ENCODE measurements around the gene METTL27.

- TF ChIP-seq, protein P1, sequence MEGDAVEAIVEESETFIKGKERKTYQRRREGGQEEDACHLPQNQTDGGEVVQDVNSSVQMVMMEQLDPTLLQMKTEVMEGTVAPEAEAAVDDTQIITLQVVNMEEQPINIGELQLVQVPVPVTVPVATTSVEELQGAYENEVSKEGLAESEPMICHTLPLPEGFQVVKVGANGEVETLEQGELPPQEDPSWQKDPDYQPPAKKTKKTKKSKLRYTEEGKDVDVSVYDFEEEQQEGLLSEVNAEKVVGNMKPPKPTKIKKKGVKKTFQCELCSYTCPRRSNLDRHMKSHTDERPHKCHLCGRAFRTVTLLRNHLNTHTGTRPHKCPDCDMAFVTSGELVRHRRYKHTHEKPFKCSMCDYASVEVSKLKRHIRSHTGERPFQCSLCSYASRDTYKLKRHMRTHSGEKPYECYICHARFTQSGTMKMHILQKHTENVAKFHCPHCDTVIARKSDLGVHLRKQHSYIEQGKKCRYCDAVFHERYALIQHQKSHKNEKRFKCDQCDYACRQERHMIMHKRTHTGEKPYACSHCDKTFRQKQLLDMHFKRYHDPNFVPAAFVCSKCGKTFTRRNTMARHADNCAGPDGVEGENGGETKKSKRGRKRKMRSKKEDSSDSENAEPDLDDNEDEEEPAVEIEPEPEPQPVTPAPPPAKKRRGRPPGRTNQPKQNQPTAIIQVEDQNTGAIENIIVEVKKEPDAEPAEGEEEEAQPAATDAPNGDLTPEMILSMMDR (IDR thresholded peaks at IDR 0.05): no peak
- TF ChIP-seq POLR2A (IDR thresholded peaks at IDR 0.05): no peak
Observed at GRCh38 chr7:73858807-73859206, 16.5 kb upstream of the METTL27 start.
